Measurements from ENCODE around the gene HK3.

DNA sequence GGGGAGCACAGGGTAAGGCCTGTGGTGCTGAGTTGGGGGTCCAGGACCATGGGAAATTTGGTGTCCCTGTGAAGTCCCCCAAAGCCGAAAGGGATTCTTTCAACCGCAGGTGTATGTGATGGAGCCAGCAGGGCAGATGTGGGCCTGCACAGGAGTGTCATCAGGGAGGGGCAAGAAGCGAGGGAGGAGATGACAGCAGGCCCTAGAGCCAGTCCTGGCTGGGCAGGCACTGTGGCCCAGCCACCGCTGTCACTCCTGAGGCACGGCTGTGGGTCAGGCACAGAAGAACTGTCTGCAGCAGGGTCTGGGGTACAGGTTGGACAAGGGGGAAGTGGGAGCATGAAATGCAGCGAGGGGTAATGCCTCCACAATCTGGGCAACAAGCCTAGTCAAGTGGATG, 4.8 kb downstream of the HK3 start:
- no peak for TF ChIP-seq CTBP1 (IDR thresholded peaks at IDR 0.05; ENCODE audit: borderline replicate concordance)
- no peak for TF ChIP-seq ZNF384 (IDR thresholded peaks at IDR 0.05)
- TF ChIP-seq TARDBP (IDR thresholded peaks at IDR 0.05): no peak
- TF ChIP-seq FOXK2 (IDR thresholded peaks at IDR 0.05): no peak
- no peak for TF ChIP-seq SP1 (IDR thresholded peaks at IDR 0.05)
- no peak for TF ChIP-seq ELF4 (IDR thresholded peaks at IDR 0.05)

Measured in HEK293T (cell line).